ENCODE data around the gene ZNHIT6.

ZNHIT6 gene

DNA sequence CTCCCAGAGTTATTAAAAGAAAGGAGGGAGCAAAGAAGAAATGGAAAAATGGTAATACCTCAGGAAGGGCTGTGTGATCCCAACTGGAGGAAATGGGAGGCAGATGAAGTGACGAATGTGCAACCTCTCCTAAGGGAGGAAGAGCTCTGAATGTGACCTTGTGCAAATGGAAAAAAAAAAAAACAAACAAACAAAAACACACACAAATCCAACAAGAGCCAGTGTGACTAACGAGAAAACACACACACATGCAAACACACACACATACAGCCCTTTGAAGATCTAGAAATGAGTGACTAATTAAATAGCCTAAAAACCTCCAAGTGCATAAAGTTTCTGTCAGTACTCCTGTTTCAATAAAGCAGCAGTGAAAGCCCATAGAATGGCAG is 78.7 kb downstream of the ZNHIT6 start:
- Histone ChIP-seq H3K18ac (ENCODE audit: low read depth in 1 of 2, low read length in 2 of 2) (peak overlapping the region in 1 of 2 experiments; percentile 99), H3K9ac (ENCODE audit: low read length) (no peak overlapping the region), H2AFZ (ENCODE audit: low read depth, low read length) (no peak overlapping the region), H4K8ac (ENCODE audit: low read length) (peak overlapping the region; percentile 100), H2BK120ac (ENCODE audit: low read depth, low read length) (no peak overlapping the region), H3K4me1 (ENCODE audit: control insufficient read depth, insufficient read depth, low read depth, low read length) (peaks cover 10% of the 10 kb centered on the region), H3K4me3 (ENCODE audit: insufficient read depth in 1 of 2, low read depth in 1 of 2, low read length in 2 of 2) (no peak overlapping the region), H3K4me2 (ENCODE audit: low read length, poor library complexity, severe bottlenecking) (no peak overlapping the region), H2BK12ac (ENCODE audit: low read length in 2 of 2) (peak overlapping the region in 1 of 2 experiments; percentile 66), H3K4ac (ENCODE audit: low read depth in 1 of 2, low read length in 2 of 2) (peak overlapping the region in 1 of 2 experiments; percentile 0), H2AK5ac (ENCODE audit: low read length, severe bottlenecking) (no peak overlapping the region), H4K91ac (ENCODE audit: low read length) (no peak overlapping the region), H3K23ac (ENCODE audit: low read length in 2 of 2) (no peak overlapping the region), H2BK5ac (ENCODE audit: low read depth, low read length, poor library complexity, severe bottlenecking) (peak overlapping the region; percentile 100), H3K27ac (ENCODE audit: low read length, poor library complexity, severe bottlenecking) (peak overlapping the region; percentile 100), H2BK15ac (ENCODE audit: low read depth, poor library complexity, severe bottlenecking) (no peak overlapping the region), H3K9me3 (ENCODE audit: control insufficient read depth, low read length) (no peaks in the 10 kb centered on the region), H3K36me3 (ENCODE audit: control insufficient read depth in 1 of 2, insufficient read depth in 2 of 2, low read depth in 1 of 2, low read length in 2 of 2) (no peaks in the 10 kb centered on the region), H3K27me3 (ENCODE audit: control insufficient read depth in 1 of 2, insufficient read depth in 1 of 2, low read length in 2 of 2) (no peaks in the 10 kb centered on the region), H3K79me1 (replicated peaks; ENCODE audit: low read length, poor library complexity, severe bottlenecking) (peaks cover 5% of the 10 kb centered on the region), H3K14ac (ENCODE audit: low read length in 2 of 2) (no peak overlapping the region)
- DNase-seq = peak; percentile 75
- WGBS = 0% methylated on average over 1 of the region's 2 CpGs

DNA sequence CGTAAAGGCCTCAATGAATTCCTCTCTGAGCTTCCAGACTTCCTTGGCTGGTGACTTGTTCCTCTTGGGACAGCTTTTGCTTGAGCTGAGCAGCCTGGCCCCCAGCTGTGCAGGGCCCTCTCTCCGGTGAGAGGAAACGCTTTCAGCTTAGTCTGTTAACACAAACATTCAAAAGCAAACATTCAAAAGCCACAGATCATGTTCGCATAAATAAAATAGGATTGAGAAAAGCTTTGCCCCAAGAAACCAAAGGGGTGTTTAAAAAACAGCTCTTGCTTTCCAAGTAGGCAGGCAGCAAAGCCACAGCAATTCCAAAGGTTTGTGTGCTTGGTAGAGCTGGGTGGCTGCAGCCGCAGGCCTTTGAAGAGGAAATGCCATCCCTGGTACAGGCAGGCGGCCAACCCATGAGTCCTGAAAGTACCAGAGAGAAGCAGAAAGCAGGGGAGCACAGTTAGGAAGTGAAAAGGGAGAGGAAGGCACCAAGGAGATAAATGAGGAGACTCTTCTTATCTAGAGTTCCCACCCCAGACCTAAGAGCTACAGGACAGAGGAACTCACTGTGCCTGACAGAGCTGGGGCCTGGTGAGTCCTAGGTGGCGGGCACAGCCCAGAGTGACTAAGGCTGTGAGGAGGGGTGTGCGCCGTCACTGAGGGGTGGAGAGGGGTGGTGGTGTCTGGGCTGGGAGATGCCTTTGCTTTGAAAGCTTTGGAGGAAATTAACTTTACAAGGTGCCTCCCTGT is 79.3 kb downstream of the ZNHIT6 start:
- Histone ChIP-seq H3K14ac (ENCODE audit: low read length in 2 of 2) (no peak overlapping the region), H3K36me3 (ENCODE audit: control insufficient read depth in 1 of 2, insufficient read depth in 2 of 2, low read depth in 1 of 2, low read length in 2 of 2) (no peaks in the 10 kb centered on the region), H3K9ac (ENCODE audit: low read length) (peak overlapping the region; percentile 32), H3K27ac (ENCODE audit: low read length, poor library complexity, severe bottlenecking) (peak overlapping the region; percentile 100), H2BK15ac (ENCODE audit: low read depth, poor library complexity, severe bottlenecking) (peak overlapping the region; percentile 69), H2BK12ac (ENCODE audit: low read length in 2 of 2) (peak overlapping the region; percentile 66 to 75), H2AK5ac (ENCODE audit: low read length, severe bottlenecking) (peak overlapping the region; percentile 99), H3K79me1 (replicated peaks; ENCODE audit: low read length, poor library complexity, severe bottlenecking) (peaks cover 5% of the 10 kb centered on the region), H3K4me3 (ENCODE audit: insufficient read depth in 1 of 2, low read depth in 1 of 2, low read length in 2 of 2) (no peak overlapping the region), H2AFZ (ENCODE audit: low read depth, low read length) (no peak overlapping the region), H2BK5ac (ENCODE audit: low read depth, low read length, poor library complexity, severe bottlenecking) (peak overlapping the region; percentile 100), H3K23ac (ENCODE audit: low read length in 2 of 2) (peak overlapping the region in 1 of 2 experiments; percentile 77), H2BK120ac (ENCODE audit: low read depth, low read length) (peak overlapping the region; percentile 100), H3K27me3 (ENCODE audit: control insufficient read depth in 1 of 2, insufficient read depth in 1 of 2, low read length in 2 of 2) (no peaks in the 10 kb centered on the region), H4K8ac (ENCODE audit: low read length) (peak overlapping the region; percentile 100), H3K4me2 (ENCODE audit: low read length, poor library complexity, severe bottlenecking) (peak overlapping the region; percentile 37), H3K4me1 (ENCODE audit: control insufficient read depth, insufficient read depth, low read depth, low read length) (peaks cover 10% of the 10 kb centered on the region), H3K9me3 (ENCODE audit: control insufficient read depth, low read length) (no peaks in the 10 kb centered on the region), H4K91ac (ENCODE audit: low read length) (peak overlapping the region; percentile 98), H3K4ac (ENCODE audit: low read depth in 1 of 2, low read length in 2 of 2) (peak overlapping the region; percentile 99 to 100), H3K18ac (ENCODE audit: low read depth in 1 of 2, low read length in 2 of 2) (peak overlapping the region; percentile 99)
- peak; percentile 91 for DNase-seq
- under 1% methylated on average over 7 of the region's 9 CpGs for WGBS

DNA sequence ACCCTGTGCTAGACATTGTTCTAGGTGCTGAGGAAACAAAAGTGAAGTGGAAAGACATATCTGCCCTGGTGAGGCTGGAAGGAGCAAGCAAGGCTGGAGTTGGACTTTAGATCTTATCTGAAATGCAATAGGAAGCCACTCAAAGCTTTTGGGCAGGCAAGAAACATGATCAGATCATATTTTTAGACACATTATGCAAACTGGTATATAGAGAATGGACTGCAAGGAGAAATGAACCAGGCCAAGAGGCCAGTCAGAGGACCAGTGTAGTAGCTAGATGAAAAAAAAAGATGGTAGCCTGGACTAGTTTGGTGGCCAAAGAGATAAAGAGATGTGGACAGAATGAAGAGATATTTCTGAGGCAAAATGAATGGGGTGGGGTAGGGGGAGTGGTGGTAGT is 81.4 kb downstream of the ZNHIT6 start:
- H4K91ac ChIP-seq (ENCODE audit: low read length) = no peak overlapping the region
- H2AFZ ChIP-seq (ENCODE audit: low read depth, low read length) = no peak overlapping the region
- H3K18ac ChIP-seq (ENCODE audit: low read depth in 1 of 2, low read length in 2 of 2) = peak overlapping the region in 1 of 2 experiments; percentile 87
- H3K36me3 ChIP-seq (ENCODE audit: control insufficient read depth in 1 of 2, insufficient read depth in 2 of 2, low read depth in 1 of 2, low read length in 2 of 2) = no peaks in the 10 kb centered on the region
- H3K23ac ChIP-seq (ENCODE audit: low read length in 2 of 2) = no peak overlapping the region
- H3K14ac ChIP-seq (ENCODE audit: low read length in 2 of 2) = no peak overlapping the region
- peaks cover 10% of the 10 kb centered on the region for H3K4me1 ChIP-seq (ENCODE audit: control insufficient read depth, insufficient read depth, low read depth, low read length)
- peak overlapping the region; percentile 12 for H4K8ac ChIP-seq (ENCODE audit: low read length)
- H2BK12ac ChIP-seq (ENCODE audit: low read length in 2 of 2) = peak overlapping the region; percentile 93 to 99
- H2BK15ac ChIP-seq (ENCODE audit: low read depth, poor library complexity, severe bottlenecking) = no peak overlapping the region
- H3K9ac ChIP-seq (ENCODE audit: low read length) = no peak overlapping the region
- H2BK5ac ChIP-seq (ENCODE audit: low read depth, low read length, poor library complexity, severe bottlenecking) = no peak overlapping the region
- H3K9me3 ChIP-seq (ENCODE audit: control insufficient read depth, low read length) = peaks cover 10% of the 10 kb centered on the region
- peak overlapping the region; percentile 60 to 80 for H3K4ac ChIP-seq (ENCODE audit: low read depth in 1 of 2, low read length in 2 of 2)
- no peak overlapping the region for H3K4me3 ChIP-seq (ENCODE audit: insufficient read depth in 1 of 2, low read depth in 1 of 2, low read length in 2 of 2)
- H3K79me1 ChIP-seq (replicated peaks; ENCODE audit: low read length, poor library complexity, severe bottlenecking) = peaks cover 5% of the 10 kb centered on the region
- H3K27ac ChIP-seq (ENCODE audit: low read length, poor library complexity, severe bottlenecking) = no peak overlapping the region
- no peak overlapping the region for H3K4me2 ChIP-seq (ENCODE audit: low read length, poor library complexity, severe bottlenecking)
- H2BK120ac ChIP-seq (ENCODE audit: low read depth, low read length) = peak overlapping the region; percentile 99
- DNase-seq = no peak
- peak overlapping the region; percentile 73 for H2AK5ac ChIP-seq (ENCODE audit: low read length, severe bottlenecking)
- no peaks in the 10 kb centered on the region for H3K27me3 ChIP-seq (ENCODE audit: control insufficient read depth in 1 of 2, insufficient read depth in 1 of 2, low read length in 2 of 2)

DNA sequence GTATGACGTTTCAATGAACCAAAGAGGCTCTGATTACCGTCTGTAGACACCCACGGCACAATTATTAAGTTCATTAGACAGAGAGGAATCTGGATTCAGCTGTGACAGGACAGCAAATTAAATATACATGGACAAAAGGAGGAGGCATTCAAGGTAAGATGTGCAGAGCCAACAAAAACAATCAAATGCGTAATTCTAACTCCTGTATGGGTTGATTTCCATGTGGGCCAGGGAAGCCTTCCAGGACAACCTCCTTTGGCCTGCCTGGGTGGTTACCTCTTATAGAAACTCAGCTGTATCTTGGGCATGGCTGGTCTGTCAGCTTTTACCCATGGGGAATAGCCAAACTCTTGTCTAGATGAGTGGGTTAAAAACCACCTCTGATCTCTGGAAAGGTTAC is 83.9 kb downstream of the ZNHIT6 start:
- Histone ChIP-seq H3K79me1 (replicated peaks; ENCODE audit: low read length, poor library complexity, severe bottlenecking) (peaks cover 2% of the 10 kb centered on the region), H4K8ac (ENCODE audit: low read length) (no peak overlapping the region), H2BK12ac (ENCODE audit: low read length in 2 of 2) (no peak overlapping the region), H3K18ac (ENCODE audit: low read depth in 1 of 2, low read length in 2 of 2) (peak overlapping the region in 1 of 2 experiments; percentile 43), H3K14ac (ENCODE audit: low read length in 2 of 2) (no peak overlapping the region), H2AFZ (ENCODE audit: low read depth, low read length) (no peak overlapping the region), H4K91ac (ENCODE audit: low read length) (no peak overlapping the region), H3K9me3 (ENCODE audit: control insufficient read depth, low read length) (peaks cover 26% of the 10 kb centered on the region), H3K4me3 (ENCODE audit: insufficient read depth in 1 of 2, low read depth in 1 of 2, low read length in 2 of 2) (no peak overlapping the region), H3K23ac (ENCODE audit: low read length in 2 of 2) (no peak overlapping the region), H3K27me3 (ENCODE audit: control insufficient read depth in 1 of 2, insufficient read depth in 1 of 2, low read length in 2 of 2) (no peaks in the 10 kb centered on the region), H3K36me3 (ENCODE audit: control insufficient read depth in 1 of 2, insufficient read depth in 2 of 2, low read depth in 1 of 2, low read length in 2 of 2) (no peaks in the 10 kb centered on the region), H3K4ac (ENCODE audit: low read depth in 1 of 2, low read length in 2 of 2) (peak overlapping the region in 1 of 2 experiments; percentile 19), H2BK120ac (ENCODE audit: low read depth, low read length) (no peak overlapping the region), H2BK5ac (ENCODE audit: low read depth, low read length, poor library complexity, severe bottlenecking) (no peak overlapping the region), H3K4me1 (ENCODE audit: control insufficient read depth, insufficient read depth, low read depth, low read length) (peaks cover 8% of the 10 kb centered on the region), H3K4me2 (ENCODE audit: low read length, poor library complexity, severe bottlenecking) (no peak overlapping the region), H2AK5ac (ENCODE audit: low read length, severe bottlenecking) (peak overlapping the region; percentile 10), H2BK15ac (ENCODE audit: low read depth, poor library complexity, severe bottlenecking) (no peak overlapping the region), H3K27ac (ENCODE audit: low read length, poor library complexity, severe bottlenecking) (no peak overlapping the region), H3K9ac (ENCODE audit: low read length) (no peak overlapping the region)
- DNase-seq = no peak
- WGBS = 98% methylated on average over 4 of the region's 4 CpGs
